Activated T-helper 17 cell treated with anti-CD3 and anti-CD28 coated beads, Interleukin-2, amount 50 U/mL, for 72 hours (primary cell): ENCODE measurements around the gene EFR3B. TPM values are rescaled to one million over a fixed set of nuclear protein-coding genes. Genes with fewer than 3 reads are reported as not detected.
"Not testable (repeated sequence)": the region's sequence is repeated elsewhere in the genome, so short reads cannot be mapped to it uniquely, and the experiment has no call there.

ENCODE experiments used
- ATAC-seq: fragments of 150-1000 bp; cut with Tn5 transposase; replicated peaks from 2 replicates; pipeline ENCODE4 v1.10.0; 2021; ENCODE audit warnings: mild to moderate bottlenecking, moderate library complexity
- H3K27ac Mint-ChIP-seq: one replicate; pipeline ENCODE4 v1.8.0; 2022; ENCODE audit warnings: mixed read lengths
- H3K27me3 Mint-ChIP-seq: one replicate; pipeline ENCODE4 v1.8.0; 2022; ENCODE audit warnings: mixed read lengths
- H3K36me3 Mint-ChIP-seq: one replicate; pipeline ENCODE4 v1.8.0; 2022; ENCODE audit warnings: low read depth, mild to moderate bottlenecking, mixed read lengths
- H3K4me1 Mint-ChIP-seq: one replicate; pipeline ENCODE4 v1.8.0; 2022; ENCODE audit warnings: mixed read lengths
- H3K4me3 Mint-ChIP-seq: one replicate; pipeline ENCODE4 v1.8.0; 2022; ENCODE audit warnings: mild to moderate bottlenecking, mixed read lengths
- H3K9me3 Mint-ChIP-seq: one replicate; pipeline ENCODE4 v1.8.0; 2022; ENCODE audit warnings: mixed read lengths
- total RNA-seq, 2 donors: library from RNA; stranded (reverse); gene quantifications; one replicate each; pipeline ENCODE4 v1.2.3, GENCODE V29; 2022

EFR3B gene, protein sequence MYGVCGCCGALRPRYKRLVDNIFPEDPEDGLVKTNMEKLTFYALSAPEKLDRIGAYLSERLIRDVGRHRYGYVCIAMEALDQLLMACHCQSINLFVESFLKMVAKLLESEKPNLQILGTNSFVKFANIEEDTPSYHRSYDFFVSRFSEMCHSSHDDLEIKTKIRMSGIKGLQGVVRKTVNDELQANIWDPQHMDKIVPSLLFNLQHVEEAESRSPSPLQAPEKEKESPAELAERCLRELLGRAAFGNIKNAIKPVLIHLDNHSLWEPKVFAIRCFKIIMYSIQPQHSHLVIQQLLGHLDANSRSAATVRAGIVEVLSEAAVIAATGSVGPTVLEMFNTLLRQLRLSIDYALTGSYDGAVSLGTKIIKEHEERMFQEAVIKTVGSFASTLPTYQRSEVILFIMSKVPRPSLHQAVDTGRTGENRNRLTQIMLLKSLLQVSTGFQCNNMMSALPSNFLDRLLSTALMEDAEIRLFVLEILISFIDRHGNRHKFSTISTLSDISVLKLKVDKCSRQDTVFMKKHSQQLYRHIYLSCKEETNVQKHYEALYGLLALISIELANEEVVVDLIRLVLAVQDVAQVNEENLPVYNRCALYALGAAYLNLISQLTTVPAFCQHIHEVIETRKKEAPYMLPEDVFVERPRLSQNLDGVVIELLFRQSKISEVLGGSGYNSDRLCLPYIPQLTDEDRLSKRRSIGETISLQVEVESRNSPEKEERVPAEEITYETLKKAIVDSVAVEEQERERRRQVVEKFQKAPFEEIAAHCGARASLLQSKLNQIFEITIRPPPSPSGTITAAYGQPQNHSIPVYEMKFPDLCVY
- under 1 TPM; 0.24 to 0.40 TPM for total RNA-seq

DNA sequence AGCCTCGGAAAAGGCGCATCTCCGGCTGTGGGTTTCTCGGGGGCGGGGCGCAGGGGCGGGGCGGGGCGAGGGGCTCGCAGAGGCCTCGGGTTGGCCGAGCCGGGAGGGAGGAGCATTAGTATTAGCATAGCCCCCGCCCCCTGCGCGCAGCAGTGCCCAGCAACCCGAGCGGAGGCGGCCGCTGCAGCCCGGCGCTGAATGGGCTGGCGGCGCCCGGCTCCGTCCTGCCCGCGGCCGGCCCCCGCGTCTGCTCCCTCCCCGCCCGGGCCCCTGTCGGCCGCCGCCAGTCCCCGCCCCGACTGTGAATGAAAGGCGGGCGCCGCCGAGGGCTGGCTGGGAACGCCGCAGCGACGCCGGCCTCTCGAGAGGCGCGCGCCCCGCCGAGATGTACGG, at the start of gene EFR3B:
EFR3B (plus strand) TSS at position 149 of the 393 bp plus-strand sequence; CDS start at position 386, 237 bp downstream.
- peaks cover 26% of the 10 kb centered on the region for H3K27me3 Mint-ChIP-seq
- no peaks in the 10 kb centered on the region for H3K9me3 Mint-ChIP-seq
- peak within 1 kb of the TSS; percentile 77 for H3K4me3 Mint-ChIP-seq
- no peaks in the 10 kb centered on the region for H3K36me3 Mint-ChIP-seq
- H3K27ac Mint-ChIP-seq, result no peak within 1 kb of the TSS
- H3K4me1 Mint-ChIP-seq, result peaks cover 12% of the 10 kb centered on the region
- ATAC-seq, result peak; percentile 98

DNA sequence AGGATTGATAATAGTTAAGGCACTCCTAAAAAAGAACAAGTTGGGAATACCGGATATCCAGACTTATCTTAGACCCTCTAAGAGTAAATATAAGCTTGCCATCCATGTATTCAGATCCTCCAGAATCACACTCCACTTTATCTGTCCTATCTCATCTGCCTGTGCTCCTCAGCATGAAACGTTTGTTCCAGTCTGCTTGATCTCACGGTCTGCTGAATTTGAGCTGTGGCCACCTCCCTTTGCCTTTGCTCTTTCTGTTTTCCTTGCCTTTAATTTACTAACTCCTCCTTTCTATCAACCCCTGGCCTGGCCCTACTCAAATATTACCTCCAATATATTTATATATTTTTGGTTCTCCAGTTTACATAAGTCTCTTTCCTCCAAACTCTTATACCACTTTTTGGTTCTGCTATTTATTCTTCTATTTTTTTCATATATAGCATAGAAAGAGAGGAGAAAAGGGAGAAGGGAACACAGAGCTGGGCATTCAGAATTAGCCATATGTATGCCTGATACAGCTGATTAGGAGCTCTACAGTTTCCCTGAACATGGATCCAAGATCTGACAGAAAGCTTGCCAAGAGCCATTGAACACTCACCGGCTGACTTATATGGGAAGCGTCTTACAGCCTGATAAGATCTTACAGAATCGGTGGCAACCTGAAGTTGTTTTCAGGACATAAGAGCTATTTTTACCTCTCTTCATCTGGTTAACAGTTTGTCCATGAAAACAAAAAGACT, 48.3 kb upstream of the EFR3B start:
- ATAC-seq, result no peak
- peaks cover 12% of the 10 kb centered on the region for H3K27me3 Mint-ChIP-seq
- no peak overlapping the region for H3K27ac Mint-ChIP-seq
- no peaks in the 10 kb centered on the region for H3K36me3 Mint-ChIP-seq
- no peaks in the 10 kb centered on the region for H3K4me1 Mint-ChIP-seq
- H3K9me3 Mint-ChIP-seq, result no peaks in the 10 kb centered on the region
- no peak overlapping the region for H3K4me3 Mint-ChIP-seq

DNA sequence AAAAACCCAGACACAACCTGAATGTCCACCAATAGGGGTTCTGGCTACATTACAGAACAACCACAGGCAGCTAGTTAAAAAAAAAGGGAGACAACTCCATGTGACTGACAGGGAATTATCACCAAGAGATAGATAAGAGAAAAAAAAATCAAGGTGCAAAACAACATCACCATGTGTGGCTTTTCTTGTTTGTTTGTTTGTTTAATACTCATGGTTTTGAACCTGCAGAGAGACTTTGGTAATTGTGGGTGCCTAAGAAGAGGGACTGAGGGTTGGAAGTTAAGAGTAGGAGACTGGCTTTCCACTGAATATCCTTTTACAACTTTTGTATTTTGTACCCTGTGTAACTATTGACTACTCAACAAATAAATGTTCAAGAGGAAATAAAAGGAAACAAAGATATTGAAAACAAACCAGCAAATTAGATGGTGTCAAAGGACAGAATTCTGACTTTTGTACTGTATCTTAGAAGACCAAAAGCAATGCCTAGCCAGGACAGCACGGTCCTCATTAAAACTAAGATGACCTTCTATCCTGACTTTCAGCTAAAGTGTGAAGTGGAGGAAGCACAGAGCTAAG, 47.6 kb upstream of the EFR3B start:
- no peaks in the 10 kb centered on the region for H3K4me1 Mint-ChIP-seq
- H3K27ac Mint-ChIP-seq, result no peak overlapping the region
- no peaks in the 10 kb centered on the region for H3K9me3 Mint-ChIP-seq
- ATAC-seq, result no peak
- no peak overlapping the region for H3K4me3 Mint-ChIP-seq
- peaks cover 12% of the 10 kb centered on the region for H3K27me3 Mint-ChIP-seq
- no peaks in the 10 kb centered on the region for H3K36me3 Mint-ChIP-seq

- H3K4me3 Mint-ChIP-seq, H3K9me3 Mint-ChIP-seq, H3K4me1 Mint-ChIP-seq, H3K27ac Mint-ChIP-seq, H3K27me3 Mint-ChIP-seq, ATAC-seq, H3K36me3 Mint-ChIP-seq: not testable (repeated sequence)
Measured at GRCh38 chr2:24999097-24999496, 42.8 kb upstream of the EFR3B start.

- Mint-ChIP-seq H3K9me3 (no peaks in the 10 kb centered on the region), H3K4me3 (no peak overlapping the region), H3K4me1 (no peaks in the 10 kb centered on the region), H3K36me3 (no peaks in the 10 kb centered on the region), H3K27ac (no peak overlapping the region), H3K27me3 (peaks cover 9% of the 10 kb centered on the region)
- no peak for ATAC-seq
Measured at GRCh38 chr2:25000036-25000435, 41.8 kb upstream of the EFR3B start.

DNA sequence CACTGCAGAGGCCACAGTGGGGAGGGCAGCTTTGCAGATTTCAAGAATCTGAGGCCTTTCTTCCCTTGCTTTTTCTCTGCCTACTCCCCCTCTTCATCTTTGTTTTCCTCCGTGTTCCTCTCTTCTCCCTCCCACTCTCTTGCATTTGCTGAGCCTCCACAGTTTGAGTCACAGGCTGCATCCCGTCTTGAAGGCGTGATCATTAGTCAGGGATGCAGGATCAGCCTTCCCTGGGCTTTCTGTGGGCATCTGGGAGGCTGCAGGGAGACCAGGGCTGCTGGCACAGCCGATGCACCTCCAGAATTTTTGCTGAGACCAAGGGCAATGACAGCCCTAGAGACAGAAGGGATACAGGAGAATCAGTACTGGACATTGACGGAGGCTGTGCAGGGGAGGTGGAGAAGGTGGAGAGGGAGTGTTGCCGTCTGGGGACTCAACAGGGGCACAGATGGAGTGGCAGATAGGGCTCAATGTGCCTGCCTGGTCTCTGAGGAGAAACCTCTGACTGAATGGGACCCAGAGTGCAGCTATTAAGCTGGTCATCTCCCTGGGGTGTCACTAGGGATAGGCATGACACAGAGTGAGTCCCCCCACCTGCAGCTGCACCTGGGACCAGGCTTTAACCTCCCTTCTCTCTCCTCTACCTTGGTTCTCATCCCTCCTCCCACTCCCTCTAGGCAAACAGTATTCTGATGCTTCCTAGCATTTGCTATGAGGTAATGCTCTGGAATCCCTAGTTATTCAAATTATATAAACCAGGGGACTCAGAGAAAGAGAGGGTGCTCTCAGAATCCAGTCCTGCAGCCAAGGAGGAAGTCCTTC, 41.2 kb upstream of the EFR3B start:
- peaks cover 9% of the 10 kb centered on the region for H3K27me3 Mint-ChIP-seq
- H3K4me3 Mint-ChIP-seq, result no peak overlapping the region
- ATAC-seq, result no peak
- H3K36me3 Mint-ChIP-seq, result no peaks in the 10 kb centered on the region
- H3K27ac Mint-ChIP-seq, result no peak overlapping the region
- H3K4me1 Mint-ChIP-seq, result no peaks in the 10 kb centered on the region
- H3K9me3 Mint-ChIP-seq, result no peaks in the 10 kb centered on the region

GRCh38 chr2:25001325-25001637, 40.6 kb upstream of the EFR3B start:
- H3K4me1 Mint-ChIP-seq, result no peaks in the 10 kb centered on the region
- no peak for ATAC-seq

DNA sequence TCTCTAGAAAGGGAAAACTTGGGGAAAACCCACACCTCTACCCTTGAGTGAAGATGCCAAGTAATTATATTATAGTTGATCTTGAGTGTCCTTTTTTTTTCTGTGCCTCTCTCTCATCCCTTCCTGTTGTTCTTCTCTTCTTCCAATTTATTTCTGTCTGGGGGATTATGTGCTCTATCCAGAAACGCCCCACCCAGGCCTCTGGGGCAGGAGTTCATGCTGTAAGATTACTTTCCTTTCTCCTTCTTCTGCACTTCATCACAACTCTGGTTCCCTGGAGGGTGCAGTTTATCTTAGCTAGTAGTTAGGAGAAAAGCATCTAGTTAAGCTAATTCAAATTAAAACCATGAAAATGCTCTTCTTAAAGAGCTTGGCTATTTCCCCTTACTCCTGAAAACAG, 39.8 kb upstream of the EFR3B start:
- ATAC-seq, result no peak
- H3K4me3 Mint-ChIP-seq, result no peak overlapping the region
- H3K9me3 Mint-ChIP-seq, result no peaks in the 10 kb centered on the region
- no peaks in the 10 kb centered on the region for H3K4me1 Mint-ChIP-seq
- peaks cover 9% of the 10 kb centered on the region for H3K27me3 Mint-ChIP-seq
- no peaks in the 10 kb centered on the region for H3K36me3 Mint-ChIP-seq
- no peak overlapping the region for H3K27ac Mint-ChIP-seq

More at GRCh38 chr2:25001325-25001637, 40.6 kb upstream of the EFR3B start:
- H3K4me3 Mint-ChIP-seq, result no peak overlapping the region
- H3K27ac Mint-ChIP-seq, result no peak overlapping the region
- H3K27me3 Mint-ChIP-seq, result peaks cover 9% of the 10 kb centered on the region
- no peaks in the 10 kb centered on the region for H3K36me3 Mint-ChIP-seq
- no peaks in the 10 kb centered on the region for H3K9me3 Mint-ChIP-seq

GRCh38 chr2:25009954-25010353, 31.9 kb upstream of the EFR3B start:
- no peak for ATAC-seq
- H3K4me3 Mint-ChIP-seq, result no peak overlapping the region
- H3K4me1 Mint-ChIP-seq, result peaks cover 4% of the 10 kb centered on the region
- no peaks in the 10 kb centered on the region for H3K36me3 Mint-ChIP-seq
- H3K9me3 Mint-ChIP-seq, result no peaks in the 10 kb centered on the region
- H3K27ac Mint-ChIP-seq, result no peak overlapping the region
- no peaks in the 10 kb centered on the region for H3K27me3 Mint-ChIP-seq

DNA sequence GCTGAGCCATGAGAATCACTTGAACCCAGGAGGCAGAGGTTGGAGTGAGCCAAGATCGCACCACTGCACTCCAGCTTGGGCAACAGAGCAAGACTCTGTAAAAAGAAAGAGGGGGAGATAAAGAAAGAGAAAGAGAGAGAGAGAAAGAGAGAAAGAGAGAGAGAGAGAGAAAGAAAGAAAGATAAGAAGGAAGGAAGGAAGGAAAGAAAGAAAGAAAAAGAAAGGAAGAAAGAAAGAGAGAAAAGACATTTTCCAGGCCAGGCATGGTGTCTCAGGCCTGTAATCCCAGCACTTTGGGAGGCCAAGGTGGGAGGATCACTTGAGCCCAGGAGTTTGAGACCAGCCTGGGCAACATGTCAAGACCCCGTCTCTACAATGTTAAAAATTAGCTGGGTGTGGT, 30.5 kb upstream of the EFR3B start:
- not testable (repeated sequence) for H3K27ac Mint-ChIP-seq

GRCh38 chr2:25014631-25015030, 27.2 kb upstream of the EFR3B start:
- ATAC-seq, result no peak
- H3K27me3 Mint-ChIP-seq, result no peaks in the 10 kb centered on the region
- H3K4me3 Mint-ChIP-seq, result no peak overlapping the region
- peaks cover 4% of the 10 kb centered on the region for H3K4me1 Mint-ChIP-seq
- H3K36me3 Mint-ChIP-seq, result no peaks in the 10 kb centered on the region
- H3K27ac Mint-ChIP-seq, result no peak overlapping the region
- H3K9me3 Mint-ChIP-seq, result no peaks in the 10 kb centered on the region

More for the DNA sequence above, 30.5 kb upstream of the EFR3B start:
- H3K4me1 Mint-ChIP-seq, H3K36me3 Mint-ChIP-seq, H3K27me3 Mint-ChIP-seq, H3K4me3 Mint-ChIP-seq, H3K9me3 Mint-ChIP-seq, ATAC-seq: not testable (repeated sequence)

DNA sequence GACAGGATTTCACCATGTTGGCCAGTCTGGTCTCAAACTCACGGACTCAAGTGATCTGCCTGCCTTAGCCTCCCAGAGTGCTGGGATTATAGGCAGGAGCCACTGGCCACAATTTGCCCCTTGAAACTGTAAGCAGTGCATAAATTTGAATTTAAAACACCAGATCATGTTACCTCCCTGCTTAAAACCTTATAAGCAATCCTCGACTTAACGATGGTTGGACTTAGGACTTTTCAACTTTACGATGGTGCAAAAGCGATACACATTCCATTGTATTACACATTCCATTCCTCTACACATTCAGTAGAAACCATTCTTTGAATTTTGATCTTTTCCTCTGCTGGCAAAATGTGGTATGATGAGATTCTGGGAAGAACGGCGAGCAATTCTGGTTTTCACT, 23.2 kb upstream of the EFR3B start:
- no peak for ATAC-seq
- H3K27me3 Mint-ChIP-seq, result no peaks in the 10 kb centered on the region
- H3K4me1 Mint-ChIP-seq, result no peaks in the 10 kb centered on the region
- H3K27ac Mint-ChIP-seq, result no peak overlapping the region
- H3K36me3 Mint-ChIP-seq, result no peaks in the 10 kb centered on the region
- H3K4me3 Mint-ChIP-seq, result no peak overlapping the region
- no peaks in the 10 kb centered on the region for H3K9me3 Mint-ChIP-seq

DNA sequence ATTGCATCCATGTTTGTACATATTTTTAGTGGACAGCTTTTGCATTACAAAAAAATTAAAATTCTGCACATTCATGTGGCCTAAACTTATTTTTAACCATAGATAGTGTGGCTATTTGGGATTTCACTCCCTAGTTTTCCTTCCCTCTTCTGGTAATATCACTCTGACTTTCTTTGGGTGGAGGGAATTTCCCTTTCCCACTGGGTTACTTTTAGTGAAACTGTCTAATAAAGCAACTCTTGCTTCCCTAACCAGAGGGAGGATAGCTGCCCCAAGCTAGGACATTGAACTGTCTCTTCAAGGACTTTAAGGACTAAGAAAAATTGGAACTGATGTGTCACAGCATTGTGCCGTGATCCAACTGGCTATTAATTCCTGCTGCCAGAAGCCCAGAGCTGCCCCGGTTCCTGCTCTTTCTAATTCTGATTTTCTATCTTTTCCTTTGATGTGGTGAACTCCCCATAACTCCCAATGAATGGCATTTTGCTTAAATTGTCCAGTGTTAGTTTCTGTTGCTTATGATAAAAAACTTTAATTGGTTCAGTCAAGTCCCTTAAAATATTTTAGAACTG, 20.0 kb upstream of the EFR3B start:
- no peak for ATAC-seq
- Mint-ChIP-seq H3K27ac (no peak overlapping the region), H3K4me3 (no peak overlapping the region), H3K36me3 (no peaks in the 10 kb centered on the region), H3K27me3 (no peaks in the 10 kb centered on the region), H3K9me3 (no peaks in the 10 kb centered on the region), H3K4me1 (no peaks in the 10 kb centered on the region)
